Measurements from ENCODE around the gene ARHGEF12.

Gene ARHGEF12, protein sequence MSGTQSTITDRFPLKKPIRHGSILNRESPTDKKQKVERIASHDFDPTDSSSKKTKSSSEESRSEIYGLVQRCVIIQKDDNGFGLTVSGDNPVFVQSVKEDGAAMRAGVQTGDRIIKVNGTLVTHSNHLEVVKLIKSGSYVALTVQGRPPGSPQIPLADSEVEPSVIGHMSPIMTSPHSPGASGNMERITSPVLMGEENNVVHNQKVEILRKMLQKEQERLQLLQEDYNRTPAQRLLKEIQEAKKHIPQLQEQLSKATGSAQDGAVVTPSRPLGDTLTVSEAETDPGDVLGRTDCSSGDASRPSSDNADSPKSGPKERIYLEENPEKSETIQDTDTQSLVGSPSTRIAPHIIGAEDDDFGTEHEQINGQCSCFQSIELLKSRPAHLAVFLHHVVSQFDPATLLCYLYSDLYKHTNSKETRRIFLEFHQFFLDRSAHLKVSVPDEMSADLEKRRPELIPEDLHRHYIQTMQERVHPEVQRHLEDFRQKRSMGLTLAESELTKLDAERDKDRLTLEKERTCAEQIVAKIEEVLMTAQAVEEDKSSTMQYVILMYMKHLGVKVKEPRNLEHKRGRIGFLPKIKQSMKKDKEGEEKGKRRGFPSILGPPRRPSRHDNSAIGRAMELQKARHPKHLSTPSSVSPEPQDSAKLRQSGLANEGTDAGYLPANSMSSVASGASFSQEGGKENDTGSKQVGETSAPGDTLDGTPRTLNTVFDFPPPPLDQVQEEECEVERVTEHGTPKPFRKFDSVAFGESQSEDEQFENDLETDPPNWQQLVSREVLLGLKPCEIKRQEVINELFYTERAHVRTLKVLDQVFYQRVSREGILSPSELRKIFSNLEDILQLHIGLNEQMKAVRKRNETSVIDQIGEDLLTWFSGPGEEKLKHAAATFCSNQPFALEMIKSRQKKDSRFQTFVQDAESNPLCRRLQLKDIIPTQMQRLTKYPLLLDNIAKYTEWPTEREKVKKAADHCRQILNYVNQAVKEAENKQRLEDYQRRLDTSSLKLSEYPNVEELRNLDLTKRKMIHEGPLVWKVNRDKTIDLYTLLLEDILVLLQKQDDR (N-terminal part only)

DNA sequence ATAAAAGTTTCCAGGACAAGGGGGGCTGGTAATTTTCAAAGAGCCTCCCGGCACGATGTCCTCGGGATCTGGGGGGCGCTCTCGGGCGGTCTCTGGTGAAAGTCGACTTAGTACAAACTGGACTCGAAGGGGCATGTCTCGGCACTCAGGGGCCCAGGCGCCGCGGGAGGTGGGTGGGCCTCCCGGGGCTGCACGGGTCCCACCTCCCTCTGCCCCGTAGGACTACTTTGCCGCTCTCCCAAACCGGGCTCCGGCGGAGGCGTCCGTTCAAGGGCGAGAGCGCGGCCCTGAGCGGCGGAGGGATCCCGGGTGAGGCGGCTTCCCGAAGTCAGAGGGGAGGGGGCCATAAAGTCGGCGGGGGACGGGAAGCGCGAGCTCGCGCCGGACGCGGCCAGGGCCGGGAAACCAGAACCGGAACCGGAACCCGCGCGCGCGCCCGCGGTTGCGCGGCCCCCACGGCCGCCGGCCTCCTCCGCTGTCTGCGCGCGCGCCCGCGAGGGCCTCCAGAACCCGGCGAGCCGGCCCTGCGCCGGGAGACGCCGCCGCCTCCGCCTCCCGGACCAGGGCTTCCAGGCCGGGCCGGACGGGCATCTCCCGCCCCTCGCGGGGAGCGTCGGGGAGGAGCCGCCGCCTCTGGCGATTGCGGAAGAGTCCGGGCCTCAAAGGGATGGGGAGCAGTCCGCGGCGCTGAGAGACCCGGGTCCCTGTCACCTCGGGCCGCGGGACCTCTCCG lies at the start of gene ARHGEF12:
TSS of gene ARHGEF12 (plus strand) at position 506 of the 733 bp plus-strand sequence. CDS start 831 bp downstream, outside the sequence.
- DNase-seq (ENCODE audit: low read depth in 2 of 2): peak; percentile 58 to 65

DNA sequence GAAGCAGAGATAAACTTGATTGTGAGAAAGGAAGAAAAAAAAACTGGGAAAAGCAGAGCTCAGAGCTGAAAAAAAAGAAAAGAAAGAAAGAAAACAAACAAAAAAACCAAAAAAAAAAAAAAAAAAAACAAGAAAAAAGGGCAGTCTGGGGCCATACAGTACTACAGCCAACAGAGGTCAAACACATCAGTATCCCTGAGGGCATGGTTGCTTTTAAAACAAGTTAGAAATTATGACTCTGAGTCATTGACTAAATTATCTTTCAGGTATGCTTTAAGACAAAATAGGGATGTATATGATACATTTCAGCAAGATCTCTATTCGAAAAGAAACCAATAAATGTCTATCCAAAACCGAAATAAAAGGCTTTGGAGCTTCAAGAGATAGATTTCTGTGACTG lies 48.2 kb upstream of the ARHGEF12 start:
- no peak for DNase-seq (ENCODE audit: low read depth in 2 of 2)

DNA sequence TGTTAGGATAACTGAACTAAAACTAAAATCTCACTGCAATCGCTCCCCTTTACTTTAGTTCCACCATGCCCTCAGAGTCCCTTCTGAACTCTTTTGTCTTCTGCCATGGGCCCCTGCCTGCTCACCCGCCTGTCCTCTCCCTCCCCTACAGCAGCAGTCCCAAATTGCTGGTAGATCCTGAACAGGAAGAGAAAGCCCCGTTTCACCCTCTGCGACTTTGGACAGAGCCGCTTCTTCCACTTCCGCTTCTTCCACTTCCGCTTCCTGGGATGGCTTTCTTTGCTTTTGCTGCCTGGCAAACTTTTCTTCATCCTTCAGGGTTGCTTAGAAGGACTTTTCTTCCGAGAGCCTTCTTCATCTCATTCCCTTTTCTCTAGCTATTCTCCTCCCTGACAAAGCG lies 46.8 kb upstream of the ARHGEF12 start:
- DNase-seq (ENCODE audit: low read depth in 2 of 2): no peak

DNA sequence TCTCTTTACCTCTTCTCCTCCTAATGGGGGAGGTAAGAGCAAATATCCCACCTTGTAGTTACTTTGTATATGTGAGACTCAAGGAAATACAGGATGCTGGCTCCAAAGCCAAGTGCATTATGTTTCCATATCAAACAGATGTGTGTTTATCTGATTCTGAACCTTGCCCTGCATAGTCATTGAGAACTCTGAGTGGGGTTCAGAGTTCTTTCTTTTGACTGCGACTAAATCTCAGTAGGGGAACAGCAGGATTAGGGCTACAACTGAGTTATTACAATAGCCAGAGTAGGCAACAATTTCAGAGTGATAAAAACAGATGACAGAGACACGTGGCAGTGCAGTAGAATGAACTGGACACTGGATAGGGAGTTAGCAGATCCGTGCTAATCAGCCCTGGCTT lies 45.3 kb upstream of the ARHGEF12 start:
- DNase-seq (ENCODE audit: low read depth in 2 of 2): no peak

DNA sequence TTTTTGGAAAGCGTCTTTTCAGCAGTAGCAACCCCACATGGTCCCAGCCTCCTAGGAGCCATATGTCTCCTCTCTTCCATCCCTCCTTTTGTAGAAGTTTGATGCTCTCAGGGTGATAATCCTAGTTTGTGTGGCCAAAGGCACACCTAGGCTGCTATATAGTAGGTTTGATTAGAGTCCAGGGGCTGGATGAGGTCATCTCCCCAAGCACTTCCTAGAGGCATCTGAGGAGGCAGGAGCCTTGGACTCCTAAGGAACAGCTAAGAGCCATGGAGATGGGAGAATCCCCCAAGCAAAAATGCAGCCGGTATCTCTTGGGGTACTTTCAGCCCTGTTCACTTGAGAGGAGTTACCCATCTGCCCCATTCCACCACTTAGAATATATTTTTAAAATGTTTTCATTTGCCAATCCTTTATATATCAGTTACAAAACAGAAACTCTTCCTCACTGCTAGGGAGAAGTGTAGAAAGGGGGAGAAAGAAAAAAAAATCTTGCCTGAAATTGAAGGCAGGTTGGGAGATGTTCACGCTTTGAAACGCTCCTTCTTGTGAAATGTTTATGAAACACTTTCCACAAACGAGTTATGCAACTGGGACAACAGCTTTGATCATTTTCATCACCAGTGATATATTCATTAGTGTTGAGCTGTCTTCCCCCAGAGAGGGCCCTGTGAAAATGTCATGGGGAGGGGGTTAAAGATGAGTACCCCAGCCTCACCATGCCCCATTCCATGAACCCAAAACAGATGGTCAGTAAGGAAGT lies 43.0 kb upstream of the ARHGEF12 start:
- no peak for DNase-seq (ENCODE audit: low read depth in 2 of 2)

GRCh38 chr11:120294096-120294495 lies 42.1 kb upstream of the ARHGEF12 start:
- no peak for DNase-seq (ENCODE audit: low read depth in 2 of 2)

- no peak for DNase-seq (ENCODE audit: low read depth in 2 of 2)
Observed at GRCh38 chr11:120295099-120295498, 41.1 kb upstream of the ARHGEF12 start.

DNA sequence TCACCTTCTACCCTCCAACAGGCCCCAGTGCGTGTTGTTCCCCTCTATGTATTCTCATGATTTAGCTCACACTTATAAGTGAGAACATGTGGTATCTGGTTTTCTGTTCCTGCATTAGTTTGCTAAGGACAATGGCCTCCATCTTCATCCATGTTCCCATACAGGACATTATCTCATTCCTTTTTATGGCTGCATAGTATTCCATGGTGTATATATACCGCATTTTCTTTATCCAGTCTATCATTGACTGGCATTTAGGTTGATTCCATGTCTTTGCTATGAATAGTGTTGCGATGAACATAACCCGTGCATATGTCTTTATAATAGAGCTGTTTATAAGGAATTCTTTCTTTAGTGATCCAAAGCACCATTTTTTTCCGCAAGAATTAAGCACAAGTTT lies 39.7 kb upstream of the ARHGEF12 start:
- DNase-seq (ENCODE audit: low read depth in 2 of 2): no peak

DNA sequence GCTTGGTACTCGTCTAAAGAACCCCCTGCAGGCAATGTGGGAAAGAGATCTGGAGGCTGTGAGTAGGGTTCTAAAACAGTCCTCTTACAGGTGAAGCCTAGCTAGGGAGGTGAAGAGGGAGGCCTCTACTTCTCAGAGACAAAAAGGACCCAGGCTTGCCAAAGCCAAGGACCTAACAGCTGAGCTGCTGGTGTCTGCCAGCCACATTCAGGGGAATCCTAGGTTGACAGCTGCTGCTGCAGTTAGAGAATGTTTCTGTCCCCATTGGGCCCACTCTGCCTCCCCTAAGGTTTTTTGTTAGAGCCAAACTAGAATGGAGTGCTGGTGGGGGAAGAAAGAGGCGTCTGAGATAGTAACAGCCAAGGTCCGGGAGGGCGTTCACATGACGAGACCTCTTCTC lies 37.8 kb upstream of the ARHGEF12 start:
- no peak for DNase-seq (ENCODE audit: low read depth in 2 of 2)

GRCh38 chr11:120302001-120302805 lies 34.0 kb upstream of the ARHGEF12 start:
- DNase-seq (ENCODE audit: low read depth in 2 of 2): no peak

- peak; percentile 11 to 48 for DNase-seq (ENCODE audit: low read depth in 2 of 2)
Observed at GRCh38 chr11:120303004-120303637, 33.1 kb upstream of the ARHGEF12 start.

DNA sequence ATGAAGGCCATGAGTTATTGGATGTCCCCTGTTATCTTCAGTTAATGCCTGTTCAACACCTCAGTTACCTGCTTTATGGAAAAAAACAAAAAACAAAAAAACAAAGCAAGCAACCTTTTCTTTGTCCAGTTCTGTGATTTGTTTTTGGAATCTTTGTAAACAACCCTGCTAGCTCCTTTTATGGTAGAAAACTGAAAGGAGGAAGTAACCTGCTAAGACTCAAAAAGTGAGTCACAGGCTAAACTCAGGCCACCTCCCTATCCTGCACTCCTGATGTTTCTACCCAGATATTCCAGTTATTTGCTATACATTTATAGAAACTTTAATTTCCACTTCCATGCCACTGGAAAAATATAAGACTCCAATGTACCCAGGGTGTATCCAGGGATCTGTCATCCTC lies 31.7 kb upstream of the ARHGEF12 start:
- no peak for DNase-seq (ENCODE audit: low read depth in 2 of 2)

GRCh38 chr11:120305286-120305685 lies 30.9 kb upstream of the ARHGEF12 start:
- no peak for DNase-seq (ENCODE audit: low read depth in 2 of 2)

GRCh38 chr11:120306519-120307242 lies 29.5 kb upstream of the ARHGEF12 start:
- no peak for DNase-seq (ENCODE audit: low read depth in 2 of 2)

- DNase-seq (ENCODE audit: low read depth in 2 of 2): no peak
Observed at GRCh38 chr11:120307476-120307875, 28.7 kb upstream of the ARHGEF12 start.

DNA sequence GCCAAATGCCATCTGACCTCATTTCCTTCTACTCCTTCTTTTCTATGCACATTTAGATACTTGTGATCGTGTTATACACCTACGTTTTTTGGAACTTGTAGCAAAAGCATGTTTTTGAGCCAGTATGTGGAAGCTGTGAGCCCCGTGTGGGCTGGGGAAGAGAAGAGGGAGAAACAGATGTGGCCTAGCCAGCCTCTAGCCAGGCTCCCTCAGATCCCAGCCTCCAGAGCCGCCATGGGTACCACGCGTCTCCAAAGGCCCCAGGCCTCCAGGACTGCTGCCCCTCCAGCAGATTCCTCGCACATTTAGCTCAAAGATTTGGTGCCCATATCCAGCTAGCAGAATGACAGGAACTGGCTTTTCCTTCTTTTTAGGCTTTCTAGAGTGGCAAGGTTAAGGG lies 28.1 kb upstream of the ARHGEF12 start:
- DNase-seq (ENCODE audit: low read depth in 2 of 2): no peak

DNA sequence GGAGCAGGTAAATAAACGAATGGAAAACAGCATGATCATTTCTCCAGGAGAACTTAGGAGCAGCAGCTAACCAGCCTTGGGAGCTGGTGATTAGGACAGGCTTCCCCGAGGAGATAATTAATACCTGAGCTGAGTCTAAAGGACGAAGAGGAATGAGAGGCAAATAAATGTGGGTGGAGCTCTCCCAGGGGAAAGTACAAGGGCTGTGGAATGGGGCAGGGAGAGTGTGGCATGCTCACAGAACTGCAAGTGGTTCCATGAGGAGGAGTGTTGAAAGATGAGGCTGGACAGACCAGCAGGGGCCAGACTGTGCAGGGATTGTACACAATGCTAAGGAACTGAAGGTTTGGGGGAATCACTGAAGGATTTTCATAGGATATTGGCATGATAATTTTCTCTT lies 25.3 kb upstream of the ARHGEF12 start:
- DNase-seq (ENCODE audit: low read depth in 2 of 2): no peak

DNA sequence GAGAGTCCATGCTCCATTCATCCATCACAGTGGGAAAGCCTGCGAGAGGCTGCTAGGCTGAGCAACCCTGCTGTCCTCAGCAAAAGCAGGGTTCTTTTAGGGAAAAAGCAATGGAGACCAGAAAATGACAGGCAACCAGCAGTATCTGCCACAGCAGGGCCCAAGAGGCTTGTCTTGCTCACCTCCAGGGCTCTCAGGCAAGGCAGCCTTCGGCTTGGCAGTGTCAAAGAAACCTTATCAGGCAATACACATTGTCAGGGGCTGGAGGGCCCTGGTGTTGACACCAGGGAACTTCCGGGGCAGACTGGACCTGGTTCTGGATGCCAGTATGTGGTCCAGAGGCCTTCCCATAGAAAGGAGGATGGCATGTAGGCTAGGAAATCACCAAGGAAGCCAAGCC lies 21.4 kb upstream of the ARHGEF12 start:
- DNase-seq (ENCODE audit: low read depth in 2 of 2): no peak
